Central memory CD4-positive, alpha-beta T cell (primary cell): ENCODE results near the gene HOXB5.

Source experiments
- DNase-seq: peaks from one replicate; pipeline ENCODE4 v3.0.0; 2022

Gene HOXB5

GRCh38 chr17:48571826-48572417 lies 21.7 kb downstream of the HOXB5 start:
- DNase-seq: no peak

- DNase-seq: no peak
These were observed 22.4 kb downstream of the HOXB5 start for GRCh38 chr17:48571024-48571818.

GRCh38 chr17:48570325-48571023 lies 23.1 kb downstream of the HOXB5 start:
- no peak for DNase-seq

GRCh38 chr17:48569674-48570324 lies 23.8 kb downstream of the HOXB5 start:
- no peak for DNase-seq

DNA sequence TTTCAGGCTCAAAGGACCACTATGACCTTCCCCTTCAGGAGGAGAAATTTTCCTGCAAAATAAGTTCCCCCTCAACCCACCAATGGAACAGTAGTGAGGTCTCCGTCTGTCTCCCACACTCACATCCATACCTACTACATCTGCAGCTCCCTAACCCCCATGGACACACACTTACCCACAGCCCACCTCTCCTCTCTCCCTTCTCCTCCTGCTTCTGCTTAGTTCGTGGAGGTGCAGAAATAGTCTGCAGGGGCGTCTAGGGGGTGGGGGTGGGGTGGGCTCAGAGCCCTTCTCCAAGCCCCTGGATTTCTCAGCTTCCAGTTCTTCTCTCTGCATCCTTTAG lies 24.4 kb downstream of the HOXB5 start:
- DNase-seq: no peak

DNA sequence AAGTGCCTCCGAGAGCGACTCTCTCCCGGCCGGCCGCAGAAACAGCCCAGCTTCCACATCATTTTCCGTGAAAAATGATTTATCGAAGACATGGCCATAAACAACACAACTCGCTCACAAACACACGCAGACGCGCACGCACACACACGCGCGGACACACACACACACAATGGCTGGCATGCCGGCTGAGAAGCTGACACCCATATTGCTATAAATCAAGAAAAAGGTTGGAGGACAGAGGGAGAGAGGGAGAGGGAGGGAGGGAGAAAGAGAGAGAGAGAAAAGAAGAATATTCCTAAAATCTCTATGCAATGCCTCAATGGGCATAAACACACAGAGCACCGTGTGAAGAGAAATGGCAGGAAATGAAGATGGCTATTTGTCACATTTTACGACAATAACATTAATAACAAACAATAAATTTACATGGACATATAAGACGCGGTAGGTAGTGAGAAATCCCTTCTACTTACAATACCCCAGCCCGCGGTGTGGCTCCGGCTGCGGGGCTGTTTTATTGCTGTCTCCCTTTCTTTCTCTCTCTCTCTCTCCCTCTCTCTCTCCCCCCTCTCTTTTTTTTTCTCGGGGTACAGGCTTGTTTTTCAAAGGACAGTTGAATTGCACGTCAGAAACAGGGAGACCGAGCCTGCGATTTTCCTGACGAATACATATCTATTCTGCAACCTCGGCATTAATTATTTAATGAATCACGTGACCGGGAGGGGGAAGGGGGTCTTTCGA lies 24.9 kb downstream of the HOXB5 start:
- no peak for DNase-seq

DNA sequence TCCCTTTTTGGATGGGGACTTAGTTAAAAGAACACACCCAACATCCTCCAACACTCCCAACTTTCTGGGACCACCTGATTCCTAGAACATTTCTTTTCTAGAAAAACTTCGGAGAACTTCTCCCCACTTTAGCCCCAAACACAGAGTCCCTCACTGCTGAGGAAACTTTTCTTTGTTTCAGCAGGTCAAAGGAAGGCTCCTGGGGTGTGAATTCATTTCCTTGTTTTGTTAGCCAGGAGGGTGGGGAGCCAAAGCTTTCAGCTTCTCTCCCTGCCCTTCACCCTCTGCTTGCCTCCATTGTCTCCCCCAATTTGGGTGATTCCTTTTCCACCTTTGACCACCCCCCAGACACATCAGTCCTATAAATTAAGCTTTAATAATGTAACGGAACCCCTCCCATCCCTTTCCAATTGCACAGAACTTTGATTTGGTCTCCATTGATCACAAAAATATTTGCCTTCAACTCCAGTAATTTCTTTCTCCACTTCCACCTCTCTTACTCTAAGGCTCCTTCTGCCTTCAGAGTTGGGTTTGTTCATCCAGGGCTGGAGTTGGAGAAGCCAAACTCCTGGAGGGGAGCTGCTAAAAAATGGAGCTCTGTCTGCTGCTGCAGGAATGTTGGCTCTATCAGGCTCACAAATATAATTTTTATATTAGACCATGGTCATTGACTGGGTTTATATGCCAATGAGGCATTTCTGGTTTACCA lies 25.8 kb downstream of the HOXB5 start:
- no peak for DNase-seq

DNA sequence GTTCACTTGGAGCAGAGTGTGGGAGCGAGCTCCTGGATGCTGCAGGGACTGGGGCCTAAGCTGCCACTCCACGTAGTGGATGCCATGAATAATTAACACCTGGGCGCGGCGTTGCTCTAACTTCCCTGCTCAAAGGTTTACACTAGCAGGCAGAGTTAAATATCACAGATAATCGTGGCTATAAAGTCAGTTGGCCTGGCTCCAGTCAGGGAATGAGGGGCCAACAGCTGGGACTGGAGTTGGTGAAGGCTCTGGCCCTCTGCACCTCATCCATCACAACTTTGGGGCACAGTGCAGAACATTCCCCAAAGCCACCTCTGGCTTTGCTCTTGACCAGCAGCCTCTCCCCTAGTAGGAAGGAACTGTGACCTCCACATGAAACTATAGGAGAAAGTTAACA lies 26.4 kb downstream of the HOXB5 start:
- no peak for DNase-seq

GRCh38 chr17:48566717-48567116 lies 26.9 kb downstream of the HOXB5 start:
- no peak for DNase-seq

GRCh38 chr17:48565925-48566710 lies 27.5 kb downstream of the HOXB5 start:
- no peak for DNase-seq

GRCh38 chr17:48565022-48565554 lies 28.5 kb downstream of the HOXB5 start:
- DNase-seq: no peak

GRCh38 chr17:48564188-48565021 lies 29.2 kb downstream of the HOXB5 start:
- no peak for DNase-seq

- DNase-seq: no peak
These were observed 29.8 kb downstream of the HOXB5 start for GRCh38 chr17:48563867-48564187.

DNA sequence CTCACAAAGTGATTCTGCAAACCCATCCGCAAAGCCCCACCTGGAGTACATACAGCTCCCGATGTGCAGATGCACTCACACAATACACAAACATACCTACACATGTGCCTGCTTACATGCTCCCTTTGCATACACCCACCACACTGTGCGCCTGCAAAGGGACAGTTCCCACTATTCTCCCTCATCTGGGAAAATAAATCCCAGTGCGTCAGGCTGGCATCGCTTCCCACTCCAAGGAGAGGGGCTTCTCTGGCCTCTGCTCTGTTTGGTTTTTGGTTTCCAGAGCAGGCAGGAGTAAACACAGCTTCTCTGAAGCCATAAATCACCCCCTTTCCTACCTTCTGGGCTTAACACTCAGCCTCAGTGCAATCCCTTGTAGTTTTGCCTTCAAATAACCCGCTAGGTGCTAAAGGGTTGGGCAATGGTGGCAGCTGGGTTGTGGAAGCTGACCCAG lies 30.2 kb downstream of the HOXB5 start:
- no peak for DNase-seq

- DNase-seq: no peak
These were observed 30.6 kb downstream of the HOXB5 start for GRCh38 chr17:48562934-48563333.

DNA sequence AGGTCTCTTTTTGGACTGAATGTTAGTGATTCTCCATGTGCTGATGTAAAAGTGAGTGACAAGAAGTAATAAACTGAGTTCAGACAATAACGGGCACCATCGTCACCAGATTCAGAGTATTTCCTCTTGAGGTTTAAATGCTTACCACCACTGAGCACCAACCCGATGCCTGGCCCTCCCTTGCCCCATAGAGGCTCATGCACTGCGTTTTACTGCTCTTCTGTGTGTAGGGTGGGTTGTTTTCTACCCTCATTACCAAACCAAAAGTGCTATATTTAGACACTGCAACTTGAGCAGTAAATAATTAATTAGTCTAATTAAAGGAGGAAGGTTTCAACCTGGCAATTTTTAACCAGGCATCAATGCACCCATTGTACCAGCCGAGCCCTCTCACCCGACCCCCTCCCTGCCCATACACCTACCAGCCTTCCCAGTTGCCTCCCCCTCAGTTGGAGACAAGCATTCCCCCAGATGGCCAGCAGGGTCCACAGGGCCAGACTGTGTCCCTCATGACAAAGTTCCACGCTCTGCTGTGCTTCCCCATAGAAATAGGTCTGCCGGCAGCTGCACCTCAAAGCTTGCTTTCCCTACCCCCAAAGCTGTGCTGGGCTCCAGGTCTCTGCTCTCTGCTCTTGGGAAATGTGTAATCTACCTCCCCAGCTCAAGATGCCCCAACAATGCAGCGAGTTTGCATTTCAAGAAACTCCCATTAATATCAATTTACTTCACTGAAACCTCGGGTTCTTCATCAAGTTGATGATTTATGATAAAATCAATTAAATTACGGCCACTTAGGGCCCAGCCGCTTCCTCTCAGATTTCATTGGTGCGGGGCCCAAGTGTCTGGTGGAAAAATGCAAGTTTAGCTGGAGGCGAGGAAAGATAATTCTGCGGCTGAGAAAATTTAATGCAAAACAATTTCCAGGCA lies 31.4 kb downstream of the HOXB5 start:
- DNase-seq: no peak

DNA sequence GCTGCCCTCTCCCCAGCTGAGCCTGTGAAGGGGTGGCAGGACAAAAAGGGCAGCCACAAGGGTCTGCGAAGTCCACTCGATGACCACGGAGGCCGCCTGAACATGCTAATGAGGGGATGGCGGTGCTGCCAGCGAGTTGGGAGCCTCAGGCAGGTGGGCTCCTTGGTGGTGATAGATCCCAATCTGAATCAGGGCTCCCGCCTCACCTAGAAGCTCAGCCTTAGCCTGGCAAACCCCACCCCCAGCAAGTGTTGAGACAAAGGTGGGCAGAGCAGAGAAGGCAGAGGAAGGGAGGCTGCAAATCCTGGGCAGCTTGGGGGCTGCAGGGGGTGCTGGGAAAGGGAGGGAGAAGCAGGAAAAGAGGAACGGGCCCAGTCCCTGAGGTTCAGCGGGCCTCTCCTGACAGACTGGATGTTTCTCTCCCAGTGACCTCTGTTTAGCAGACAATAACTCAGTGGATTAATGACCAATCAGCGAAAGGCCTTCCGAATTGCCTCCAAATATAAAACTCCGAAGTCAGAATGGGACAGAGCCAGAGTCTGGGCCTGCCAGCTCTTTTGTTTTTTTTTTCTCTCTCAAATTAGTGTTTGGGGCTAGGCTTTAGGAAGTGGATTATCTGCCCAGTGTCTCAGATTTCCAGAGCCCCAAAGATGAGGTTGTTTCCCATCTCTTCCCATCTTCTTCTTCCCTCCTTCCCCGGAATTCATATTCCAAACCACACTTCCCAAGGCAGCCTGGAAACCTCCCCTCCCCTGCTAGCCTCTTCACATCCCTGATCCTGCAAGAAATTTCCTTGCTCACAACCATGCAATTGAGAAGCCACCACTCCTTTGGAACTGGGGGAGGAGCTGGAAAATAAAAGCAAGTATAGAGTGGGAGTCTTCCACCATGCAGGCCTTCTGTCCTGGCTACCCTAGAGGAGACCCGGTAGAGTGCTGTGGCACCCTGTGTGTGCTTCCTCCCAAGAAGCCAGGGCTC lies 33.5 kb downstream of the HOXB5 start:
- no peak for DNase-seq
